LNCAP (cell line): Measurements from ENCODE around the gene KIF17.

Experiments
- CTCF ChIP-seq: fragments of 450-650 bp; IDR thresholded peaks from 2 replicates; pipeline ENCODE4 v1.5.1; 2017; ENCODE audit warnings: mild to moderate bottlenecking

KIF17 gene

DNA sequence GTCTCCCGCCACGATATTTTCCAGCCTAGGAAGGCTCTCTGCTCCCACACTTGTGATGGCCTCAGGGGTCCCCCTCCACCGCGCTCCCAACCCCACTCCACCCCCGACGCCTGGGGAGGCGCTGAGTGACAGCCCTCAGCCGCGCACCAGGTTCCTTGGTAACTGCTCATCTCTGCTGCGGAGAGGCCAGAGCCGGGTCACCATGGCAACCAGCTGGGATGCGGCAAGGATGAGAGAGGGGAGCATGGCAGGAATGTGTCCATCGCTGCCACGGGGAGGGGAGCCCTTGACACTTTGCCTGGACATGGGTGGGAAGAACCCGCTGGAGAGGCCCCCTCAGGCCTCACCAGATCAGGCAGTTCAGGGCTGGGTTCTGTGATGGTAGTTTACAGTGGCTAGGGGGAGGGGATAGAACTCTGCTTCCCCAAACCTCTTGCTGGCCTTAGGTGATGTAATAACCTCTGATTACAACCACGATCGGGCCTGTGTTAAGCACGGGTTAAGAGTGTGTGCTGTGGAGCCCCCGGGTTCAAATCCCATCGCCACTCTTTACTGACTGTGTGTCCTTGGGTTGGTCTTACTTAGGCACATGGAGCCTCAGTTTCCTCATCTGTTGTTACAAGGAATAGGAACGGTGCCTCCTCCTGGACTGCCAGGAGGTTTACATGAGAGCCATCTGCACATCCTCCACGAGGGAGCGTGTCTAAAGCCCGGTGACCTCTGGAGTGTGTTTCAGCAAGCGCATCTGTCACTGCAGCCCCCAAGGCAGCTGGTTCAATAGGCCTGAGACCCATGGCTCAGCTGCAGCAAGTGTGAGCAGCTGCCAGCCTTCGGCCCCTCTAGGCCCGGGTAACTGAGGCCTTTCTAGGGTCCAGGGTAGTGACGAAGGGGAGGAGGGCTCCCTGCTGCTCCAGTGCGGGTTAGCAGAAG is 6.3 kb downstream of the KIF17 start:
- no peak for TF ChIP-seq CTCF

DNA sequence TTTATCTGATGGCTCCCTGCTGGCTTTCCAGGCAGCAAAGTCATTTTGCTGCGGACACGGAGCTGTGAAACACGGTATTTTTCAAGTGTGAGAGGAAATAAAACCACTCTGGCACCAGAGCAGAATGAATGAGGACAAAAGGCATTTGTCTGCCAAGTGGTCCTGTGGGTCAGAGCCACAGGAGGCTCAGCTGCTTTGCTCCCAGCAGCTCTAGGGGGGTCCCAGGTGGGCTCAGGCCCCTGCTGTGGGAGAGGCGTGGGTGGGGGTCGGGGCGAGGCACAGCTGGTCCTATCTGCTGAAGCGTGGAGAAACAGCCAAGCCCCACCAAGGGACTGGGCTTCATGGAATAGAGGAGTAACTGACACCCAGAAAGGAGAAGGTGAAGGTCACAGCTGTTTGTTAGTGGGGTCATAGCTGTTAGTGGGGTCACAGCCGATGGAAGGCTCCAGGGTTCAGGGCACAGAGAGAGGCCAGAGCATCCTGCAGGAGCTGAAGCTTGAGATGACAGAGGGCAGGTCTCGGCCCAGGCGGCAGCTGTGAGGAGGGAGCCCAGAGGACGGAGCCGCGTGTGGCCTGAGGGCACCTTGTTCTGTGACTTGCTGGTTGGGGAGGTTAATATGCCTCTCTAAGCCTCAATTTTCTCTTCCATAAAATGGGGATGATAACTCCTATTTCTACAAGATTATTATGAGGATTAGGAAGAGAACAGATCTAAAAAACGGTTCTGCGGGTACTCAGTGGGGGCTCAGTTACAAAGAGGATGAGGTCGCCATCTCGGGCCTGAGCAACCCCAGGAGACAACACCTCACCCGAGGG is 7.1 kb downstream of the KIF17 start:
- no peak for TF ChIP-seq CTCF

GRCh38 chr1:20709868-20710267 is 7.9 kb downstream of the KIF17 start:
- TF ChIP-seq CTCF = no peak

GRCh38 chr1:20708891-20709290 is 8.9 kb downstream of the KIF17 start:
- TF ChIP-seq CTCF = no peak

- TF ChIP-seq CTCF = no peak
Observed at GRCh38 chr1:20708057-20708456, 9.8 kb downstream of the KIF17 start.

DNA sequence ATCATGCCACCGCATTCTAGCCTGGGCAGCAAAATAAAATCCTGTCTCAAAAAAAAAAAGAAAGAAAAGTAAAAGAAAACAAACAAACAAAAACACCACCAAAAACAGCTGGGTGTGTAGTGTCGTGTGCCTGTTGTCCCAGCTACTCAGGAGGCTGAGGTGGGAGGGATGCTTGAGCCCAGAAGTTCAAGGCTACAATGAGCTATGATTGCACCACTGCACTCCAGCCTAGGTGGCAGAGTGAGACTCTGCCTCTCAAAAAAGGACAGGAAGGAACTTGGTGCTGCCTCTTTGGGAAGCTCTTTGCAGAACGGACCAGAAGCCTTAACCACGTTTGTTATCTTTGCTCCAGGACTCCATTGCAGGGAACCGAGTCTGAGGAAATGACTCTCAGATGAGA is 11.0 kb downstream of the KIF17 start:
- TF ChIP-seq CTCF = no peak

- TF ChIP-seq CTCF = no peak
Observed at GRCh38 chr1:20705203-20705755, 12.5 kb downstream of the KIF17 start.
